ENCODE data around the gene SEL1L3. TPM values are rescaled to one million over a fixed set of nuclear protein-coding genes. Genes with fewer than 3 reads are reported as not detected.

The SEL1L3 gene
- total RNA-seq, 1 donor, result 83.6 TPM

DNA sequence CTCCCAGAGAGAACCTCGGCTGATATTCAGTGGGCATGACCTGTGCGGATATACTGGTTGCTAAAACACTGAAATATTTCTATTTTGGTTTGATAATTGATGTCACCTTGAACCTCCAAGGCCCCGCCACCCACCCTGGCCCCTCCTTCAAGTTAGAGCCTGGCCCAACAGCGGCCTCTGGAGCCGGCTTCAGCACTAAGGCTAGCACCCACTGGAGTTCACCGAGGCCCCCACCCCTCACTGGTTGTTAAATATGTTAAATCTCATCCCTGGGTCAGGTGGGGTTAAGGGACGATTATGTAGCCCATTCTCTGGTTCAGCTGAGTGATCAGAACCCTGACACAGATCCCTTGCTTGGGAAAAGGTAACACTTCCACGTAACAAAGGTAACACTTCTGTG, 24.3 kb downstream of the SEL1L3 start:
- Histone ChIP-seq H3K4me1 (ENCODE audit: insufficient read depth, low read length) (peaks cover 3% of the 10 kb centered on the region), H3K4me3 (ENCODE audit: insufficient read depth, low read length) (no peak overlapping the region), H3K27me3 (ENCODE audit: insufficient read depth, low read length) (no peaks in the 10 kb centered on the region), H3K79me2 (ENCODE audit: insufficient read depth, low read length) (peaks cover 9% of the 10 kb centered on the region), H3K36me3 (ENCODE audit: insufficient read depth, low read length) (peaks cover 6% of the 10 kb centered on the region), H3K27ac (ENCODE audit: low read depth, low read length) (no peak overlapping the region), H3K4me2 (ENCODE audit: insufficient read depth, low read length) (no peak overlapping the region), H2AFZ (ENCODE audit: low read length) (no peak overlapping the region), H3K9me3 (ENCODE audit: low read depth, low read length) (no peaks in the 10 kb centered on the region), H4K20me1 (ENCODE audit: insufficient read depth, low read length) (no peaks in the 10 kb centered on the region)
- no peak for DNase-seq (ENCODE audit: insufficient read length, low spot score, missing footprints)
- TF ChIP-seq, protein P1, sequence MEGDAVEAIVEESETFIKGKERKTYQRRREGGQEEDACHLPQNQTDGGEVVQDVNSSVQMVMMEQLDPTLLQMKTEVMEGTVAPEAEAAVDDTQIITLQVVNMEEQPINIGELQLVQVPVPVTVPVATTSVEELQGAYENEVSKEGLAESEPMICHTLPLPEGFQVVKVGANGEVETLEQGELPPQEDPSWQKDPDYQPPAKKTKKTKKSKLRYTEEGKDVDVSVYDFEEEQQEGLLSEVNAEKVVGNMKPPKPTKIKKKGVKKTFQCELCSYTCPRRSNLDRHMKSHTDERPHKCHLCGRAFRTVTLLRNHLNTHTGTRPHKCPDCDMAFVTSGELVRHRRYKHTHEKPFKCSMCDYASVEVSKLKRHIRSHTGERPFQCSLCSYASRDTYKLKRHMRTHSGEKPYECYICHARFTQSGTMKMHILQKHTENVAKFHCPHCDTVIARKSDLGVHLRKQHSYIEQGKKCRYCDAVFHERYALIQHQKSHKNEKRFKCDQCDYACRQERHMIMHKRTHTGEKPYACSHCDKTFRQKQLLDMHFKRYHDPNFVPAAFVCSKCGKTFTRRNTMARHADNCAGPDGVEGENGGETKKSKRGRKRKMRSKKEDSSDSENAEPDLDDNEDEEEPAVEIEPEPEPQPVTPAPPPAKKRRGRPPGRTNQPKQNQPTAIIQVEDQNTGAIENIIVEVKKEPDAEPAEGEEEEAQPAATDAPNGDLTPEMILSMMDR (IDR thresholded peaks at IDR 0.05; ENCODE audit: extremely low read depth, low read depth, low read length), result no peak

DNA sequence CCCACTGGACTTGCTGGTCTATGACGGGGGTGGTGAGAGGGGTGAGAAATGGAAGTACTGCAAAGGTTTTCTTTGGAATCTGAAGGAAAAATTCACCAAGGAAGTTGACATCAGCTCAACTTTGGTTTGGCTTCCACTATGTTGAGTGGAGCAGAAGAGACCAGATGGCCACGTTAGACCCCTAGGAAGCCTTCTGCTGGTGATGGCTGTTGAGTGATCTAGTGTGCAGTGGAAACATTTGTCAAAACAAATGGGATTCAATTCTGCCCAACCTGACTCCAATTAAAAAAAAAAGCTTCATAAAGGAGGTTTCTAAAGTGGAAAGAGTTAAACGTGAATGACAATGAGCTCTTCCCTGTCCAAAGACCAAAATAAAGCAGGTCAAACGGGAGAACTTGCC, 25.7 kb downstream of the SEL1L3 start:
- H3K27ac ChIP-seq (ENCODE audit: low read depth, low read length), result no peak overlapping the region
- no peak overlapping the region for H2AFZ ChIP-seq (ENCODE audit: low read length)
- TF ChIP-seq, protein P1 (IDR thresholded peaks at IDR 0.05; ENCODE audit: extremely low read depth, low read depth, low read length), result no peak
- no peak overlapping the region for H3K4me2 ChIP-seq (ENCODE audit: insufficient read depth, low read length)
- no peaks in the 10 kb centered on the region for H3K9me3 ChIP-seq (ENCODE audit: low read depth, low read length)
- H3K36me3 ChIP-seq (ENCODE audit: insufficient read depth, low read length), result peaks cover 5% of the 10 kb centered on the region
- H3K27me3 ChIP-seq (ENCODE audit: insufficient read depth, low read length), result no peaks in the 10 kb centered on the region
- H4K20me1 ChIP-seq (ENCODE audit: insufficient read depth, low read length), result no peaks in the 10 kb centered on the region
- DNase-seq (ENCODE audit: insufficient read length, low spot score, missing footprints), result no peak
- H3K4me1 ChIP-seq (ENCODE audit: insufficient read depth, low read length), result peaks cover 7% of the 10 kb centered on the region
- H3K4me3 ChIP-seq (ENCODE audit: insufficient read depth, low read length), result no peak overlapping the region
- H3K79me2 ChIP-seq (ENCODE audit: insufficient read depth, low read length), result no peaks in the 10 kb centered on the region

DNA sequence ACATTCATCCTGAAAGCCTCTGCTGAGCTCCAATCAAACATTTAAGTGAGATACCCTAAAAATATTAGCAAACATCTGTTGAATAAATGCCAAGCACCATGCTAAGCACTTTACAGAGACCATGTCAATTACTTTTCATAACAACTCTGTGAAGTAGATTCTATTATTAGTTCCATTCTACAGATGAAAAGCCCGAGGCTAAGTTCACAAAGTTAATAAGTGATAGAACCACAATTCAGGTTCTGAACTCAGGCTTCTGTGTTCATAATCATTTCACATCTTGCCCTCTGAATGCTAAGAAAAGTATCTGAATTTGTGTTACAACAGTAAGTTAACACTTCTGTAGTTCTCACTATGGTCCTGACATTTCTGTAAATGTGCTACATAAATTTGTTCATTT, 27.4 kb downstream of the SEL1L3 start:
- no peaks in the 10 kb centered on the region for H3K79me2 ChIP-seq (ENCODE audit: insufficient read depth, low read length)
- H3K4me2 ChIP-seq (ENCODE audit: insufficient read depth, low read length), result no peak overlapping the region
- no peak overlapping the region for H3K4me3 ChIP-seq (ENCODE audit: insufficient read depth, low read length)

DNA sequence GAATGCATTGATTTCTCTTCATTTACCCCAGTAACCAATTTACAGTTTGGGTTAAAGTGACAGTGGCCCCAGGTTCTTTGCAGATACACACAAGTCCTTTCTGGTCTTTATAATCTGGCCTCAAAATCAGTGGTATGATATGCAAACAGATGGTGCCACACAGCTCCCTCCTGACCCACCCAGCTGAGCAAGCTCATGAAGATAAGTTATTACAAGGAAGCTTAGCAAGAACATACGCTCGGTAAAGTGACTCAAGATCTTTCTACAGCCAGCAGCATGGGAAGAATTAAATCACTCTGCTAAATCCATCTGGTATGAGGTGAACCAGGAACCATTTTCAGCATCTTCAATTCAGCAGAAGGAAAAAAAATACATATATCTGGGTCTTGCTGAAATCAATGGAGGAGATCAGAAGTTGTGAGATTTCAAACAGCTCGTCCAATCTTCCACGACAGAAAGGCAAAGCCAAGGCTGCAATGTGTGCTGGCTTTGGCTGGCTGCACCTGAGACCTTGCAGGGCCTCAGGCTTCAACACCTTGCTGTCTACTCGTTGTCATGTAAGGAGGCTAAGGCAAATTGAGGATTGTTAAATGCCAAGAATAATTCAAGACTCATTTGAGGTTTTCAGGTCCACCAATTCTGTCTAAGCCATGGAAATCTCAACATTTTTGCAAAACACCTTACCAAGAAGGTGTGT, 28.2 kb downstream of the SEL1L3 start:
- Histone ChIP-seq H3K27ac (ENCODE audit: low read depth, low read length) (no peak overlapping the region), H3K4me1 (ENCODE audit: insufficient read depth, low read length) (peaks cover 7% of the 10 kb centered on the region), H3K27me3 (ENCODE audit: insufficient read depth, low read length) (no peaks in the 10 kb centered on the region), H4K20me1 (ENCODE audit: insufficient read depth, low read length) (no peaks in the 10 kb centered on the region), H3K36me3 (ENCODE audit: insufficient read depth, low read length) (peaks cover 13% of the 10 kb centered on the region), H3K4me2 (ENCODE audit: insufficient read depth, low read length) (no peak overlapping the region), H3K9me3 (ENCODE audit: low read depth, low read length) (no peaks in the 10 kb centered on the region), H3K4me3 (ENCODE audit: insufficient read depth, low read length) (no peak overlapping the region), H3K79me2 (ENCODE audit: insufficient read depth, low read length) (no peaks in the 10 kb centered on the region), H2AFZ (ENCODE audit: low read length) (no peak overlapping the region)
- TF ChIP-seq, protein P1 (IDR thresholded peaks at IDR 0.05; ENCODE audit: extremely low read depth, low read depth, low read length), result no peak
- no peak for DNase-seq (ENCODE audit: insufficient read length, low spot score, missing footprints)

More for the DNA sequence above, 27.4 kb downstream of the SEL1L3 start:
- DNase-seq (ENCODE audit: insufficient read length, low spot score, missing footprints), result no peak
- TF ChIP-seq, protein P1 (IDR thresholded peaks at IDR 0.05; ENCODE audit: extremely low read depth, low read depth, low read length), result no peak
- Histone ChIP-seq H3K27me3 (ENCODE audit: insufficient read depth, low read length) (no peaks in the 10 kb centered on the region), H3K4me1 (ENCODE audit: insufficient read depth, low read length) (peaks cover 7% of the 10 kb centered on the region), H3K9me3 (ENCODE audit: low read depth, low read length) (no peaks in the 10 kb centered on the region), H3K36me3 (ENCODE audit: insufficient read depth, low read length) (peaks cover 9% of the 10 kb centered on the region), H2AFZ (ENCODE audit: low read length) (no peak overlapping the region), H4K20me1 (ENCODE audit: insufficient read depth, low read length) (no peaks in the 10 kb centered on the region), H3K27ac (ENCODE audit: low read depth, low read length) (no peak overlapping the region)

Data from osteoblast (primary cell).